ENCODE measurements around the gene NPFF. TPM values are rescaled to one million over a fixed set of nuclear protein-coding genes. Genes with fewer than 3 reads are reported as not detected.

NPFF gene
- polyA plus RNA-seq, 1 donor (not counting 4 experiments of a cell fraction or from before 2014, with no cell fraction given) = not detected

DNA sequence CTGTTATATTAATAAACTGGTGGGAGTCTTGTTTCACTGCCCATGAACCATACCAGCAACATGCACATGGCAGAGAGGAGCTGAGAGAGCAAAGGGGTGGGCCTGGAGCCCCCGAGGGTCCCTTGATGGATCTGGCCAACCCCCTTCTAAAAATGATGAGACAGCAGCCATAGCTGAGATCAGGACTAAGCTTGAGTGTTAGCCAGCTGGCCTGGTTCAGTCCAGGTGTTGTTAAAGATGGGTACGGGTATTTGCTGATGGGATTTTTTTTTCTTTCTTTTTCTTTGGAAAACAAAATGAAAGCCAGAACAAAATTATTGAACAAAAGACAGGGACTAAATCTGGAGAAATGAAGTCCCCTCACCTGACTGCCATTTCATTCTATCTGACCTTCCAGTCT, 39.4 kb downstream of the NPFF start:
- DNase-seq (ENCODE audit: low read depth, low spot score) (no peak), FAIRE-seq (no peak)
- Histone ChIP-seq H3K4me1 (ENCODE audit: control insufficient read depth, extremely low read depth, insufficient read depth, low read length) (no peaks in the 10 kb centered on the region), H3K9me3 (ENCODE audit: control insufficient read depth, low read depth, low read length) (no peaks in the 10 kb centered on the region), H3K36me3 (ENCODE audit: control insufficient read depth in 2 of 2, extremely low read depth in 1 of 2, insufficient read depth in 2 of 2, low read length in 2 of 2) (peaks cover 61 to 78% of the 10 kb centered on the region in 2 experiments), H3K4me2 (ENCODE audit: control insufficient read depth, extremely low read depth, insufficient read depth, low read depth, low read length) (no peak overlapping the region), H2AFZ (ENCODE audit: control insufficient read depth, low read length) (no peak overlapping the region), H3K9ac (ENCODE audit: control insufficient read depth, extremely low read depth, insufficient read depth, low read length) (no peak overlapping the region), H3K4me3 (ENCODE audit: control insufficient read depth in 2 of 3, extremely low read depth in 1 of 3, insufficient read depth in 2 of 3, low read depth in 1 of 3, low read length in 3 of 3) (no peak overlapping the region), H4K20me1 (ENCODE audit: control insufficient read depth, extremely low read depth, insufficient read depth, low read length) (peaks cover 26% of the 10 kb centered on the region), H3K27ac (ENCODE audit: control insufficient read depth, insufficient read depth, low read length) (no peak overlapping the region), H3K9me1 (ENCODE audit: control insufficient read depth, extremely low read depth, insufficient read depth, low read length) (no peaks in the 10 kb centered on the region), H3K27me3 (ENCODE audit: control insufficient read depth, extremely low read depth, insufficient read depth, low read length) (no peaks in the 10 kb centered on the region), H3K79me2 (ENCODE audit: control insufficient read depth, insufficient read depth, low read length) (peaks cover 74% of the 10 kb centered on the region)
- TF ChIP-seq, protein P1, sequence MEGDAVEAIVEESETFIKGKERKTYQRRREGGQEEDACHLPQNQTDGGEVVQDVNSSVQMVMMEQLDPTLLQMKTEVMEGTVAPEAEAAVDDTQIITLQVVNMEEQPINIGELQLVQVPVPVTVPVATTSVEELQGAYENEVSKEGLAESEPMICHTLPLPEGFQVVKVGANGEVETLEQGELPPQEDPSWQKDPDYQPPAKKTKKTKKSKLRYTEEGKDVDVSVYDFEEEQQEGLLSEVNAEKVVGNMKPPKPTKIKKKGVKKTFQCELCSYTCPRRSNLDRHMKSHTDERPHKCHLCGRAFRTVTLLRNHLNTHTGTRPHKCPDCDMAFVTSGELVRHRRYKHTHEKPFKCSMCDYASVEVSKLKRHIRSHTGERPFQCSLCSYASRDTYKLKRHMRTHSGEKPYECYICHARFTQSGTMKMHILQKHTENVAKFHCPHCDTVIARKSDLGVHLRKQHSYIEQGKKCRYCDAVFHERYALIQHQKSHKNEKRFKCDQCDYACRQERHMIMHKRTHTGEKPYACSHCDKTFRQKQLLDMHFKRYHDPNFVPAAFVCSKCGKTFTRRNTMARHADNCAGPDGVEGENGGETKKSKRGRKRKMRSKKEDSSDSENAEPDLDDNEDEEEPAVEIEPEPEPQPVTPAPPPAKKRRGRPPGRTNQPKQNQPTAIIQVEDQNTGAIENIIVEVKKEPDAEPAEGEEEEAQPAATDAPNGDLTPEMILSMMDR (optimal IDR thresholded peaks at IDR 0.05 in 1 of 3, IDR thresholded peaks at IDR 0.05 in 1 of 3, conservative IDR thresholded peaks at IDR 0.05 in 1 of 3; ENCODE audit: extremely low read depth in 1 of 3, insufficient read depth in 2 of 3, low read length in 3 of 3) = no peak
- no peak for TF ChIP-seq EZH2 (IDR thresholded peaks at IDR 0.05; ENCODE audit: low read length)
- dilution Hi-C loops (cut with MboI; ENCODE audit: extremely low pct_ligation_motif_present, low sequenced_read_pairs) = no loop called here

DNA sequence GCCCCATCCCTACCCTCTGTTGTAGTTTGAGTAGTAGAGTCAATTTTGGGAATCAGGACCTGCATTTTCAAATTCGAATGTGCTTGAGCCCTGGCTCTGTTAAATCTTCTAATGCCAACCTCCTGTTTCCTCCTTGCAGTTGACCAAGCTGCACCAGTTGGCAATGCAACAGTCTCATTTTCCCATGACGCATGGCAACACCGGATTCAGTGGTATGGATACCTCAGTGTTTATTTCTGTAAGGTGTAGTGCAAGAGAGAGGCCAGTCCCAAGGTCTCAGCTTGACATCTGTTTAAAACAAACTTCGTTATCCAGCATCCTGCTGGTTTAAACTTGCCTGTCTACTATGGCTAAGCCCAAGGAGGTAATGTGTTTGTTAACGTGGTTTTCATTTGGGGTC, 40.2 kb downstream of the NPFF start:
- dilution Hi-C loops (cut with MboI; ENCODE audit: extremely low pct_ligation_motif_present, low sequenced_read_pairs) = no loop called here
- peaks cover 20% of the 10 kb centered on the region for H4K20me1 ChIP-seq (ENCODE audit: control insufficient read depth, extremely low read depth, insufficient read depth, low read length)
- H3K9ac ChIP-seq (ENCODE audit: control insufficient read depth, extremely low read depth, insufficient read depth, low read length) = no peak overlapping the region
- H3K4me2 ChIP-seq (ENCODE audit: control insufficient read depth, extremely low read depth, insufficient read depth, low read depth, low read length) = no peak overlapping the region
- H3K4me1 ChIP-seq (ENCODE audit: control insufficient read depth, extremely low read depth, insufficient read depth, low read length) = no peaks in the 10 kb centered on the region
- no peaks in the 10 kb centered on the region for H3K27me3 ChIP-seq (ENCODE audit: control insufficient read depth, extremely low read depth, insufficient read depth, low read length)
- FAIRE-seq (no peak), DNase-seq (ENCODE audit: low read depth, low spot score) (no peak)
- H2AFZ ChIP-seq (ENCODE audit: control insufficient read depth, low read length) = no peak overlapping the region
- H3K79me2 ChIP-seq (ENCODE audit: control insufficient read depth, insufficient read depth, low read length) = peaks cover 74% of the 10 kb centered on the region
- no peak for TF ChIP-seq EZH2 (IDR thresholded peaks at IDR 0.05; ENCODE audit: low read length)
- TF ChIP-seq, protein P1 (optimal IDR thresholded peaks at IDR 0.05 in 1 of 3, IDR thresholded peaks at IDR 0.05 in 1 of 3, conservative IDR thresholded peaks at IDR 0.05 in 1 of 3; ENCODE audit: extremely low read depth in 1 of 3, insufficient read depth in 2 of 3, low read length in 3 of 3) = no peak
- H3K36me3 ChIP-seq (ENCODE audit: control insufficient read depth in 2 of 2, extremely low read depth in 1 of 2, insufficient read depth in 2 of 2, low read length in 2 of 2) = peaks cover 64 to 79% of the 10 kb centered on the region in 2 experiments
- H3K4me3 ChIP-seq (ENCODE audit: control insufficient read depth in 2 of 3, extremely low read depth in 1 of 3, insufficient read depth in 2 of 3, low read depth in 1 of 3, low read length in 3 of 3) = no peak overlapping the region
- H3K9me3 ChIP-seq (ENCODE audit: control insufficient read depth, low read depth, low read length) = no peaks in the 10 kb centered on the region
- peak overlapping the region; percentile 28 for H3K27ac ChIP-seq (ENCODE audit: control insufficient read depth, insufficient read depth, low read length)
- H3K9me1 ChIP-seq (ENCODE audit: control insufficient read depth, extremely low read depth, insufficient read depth, low read length) = no peaks in the 10 kb centered on the region

All from keratinocyte (primary cell).